ENCODE results near the gene CNOT6L.

Gene CNOT6L

DNA sequence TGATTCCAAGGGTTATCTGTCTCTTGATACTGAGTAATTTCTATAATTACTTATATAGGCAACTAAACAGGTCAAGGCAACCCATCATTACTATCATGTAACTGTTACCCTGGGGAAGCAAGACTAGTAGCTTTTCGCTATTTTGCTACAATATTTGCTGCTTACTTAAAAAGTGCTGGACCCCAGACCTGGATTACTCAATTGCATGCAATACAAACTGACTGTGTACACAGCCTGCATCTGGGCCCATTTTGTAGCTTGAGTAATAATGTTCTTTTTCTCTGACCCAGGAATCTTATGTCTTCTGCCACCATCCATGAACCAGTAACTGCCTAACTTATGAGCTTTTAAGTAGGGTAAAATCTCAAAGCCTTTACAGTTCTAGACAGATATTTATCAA is 53.4 kb downstream of the CNOT6L start:
- DNase-seq (ENCODE audit: extremely low spot score) = no peak
- ChIA-PET POLR2A (no interaction called here), CTCF (no interaction called here)
- TF ChIP-seq, protein P1, sequence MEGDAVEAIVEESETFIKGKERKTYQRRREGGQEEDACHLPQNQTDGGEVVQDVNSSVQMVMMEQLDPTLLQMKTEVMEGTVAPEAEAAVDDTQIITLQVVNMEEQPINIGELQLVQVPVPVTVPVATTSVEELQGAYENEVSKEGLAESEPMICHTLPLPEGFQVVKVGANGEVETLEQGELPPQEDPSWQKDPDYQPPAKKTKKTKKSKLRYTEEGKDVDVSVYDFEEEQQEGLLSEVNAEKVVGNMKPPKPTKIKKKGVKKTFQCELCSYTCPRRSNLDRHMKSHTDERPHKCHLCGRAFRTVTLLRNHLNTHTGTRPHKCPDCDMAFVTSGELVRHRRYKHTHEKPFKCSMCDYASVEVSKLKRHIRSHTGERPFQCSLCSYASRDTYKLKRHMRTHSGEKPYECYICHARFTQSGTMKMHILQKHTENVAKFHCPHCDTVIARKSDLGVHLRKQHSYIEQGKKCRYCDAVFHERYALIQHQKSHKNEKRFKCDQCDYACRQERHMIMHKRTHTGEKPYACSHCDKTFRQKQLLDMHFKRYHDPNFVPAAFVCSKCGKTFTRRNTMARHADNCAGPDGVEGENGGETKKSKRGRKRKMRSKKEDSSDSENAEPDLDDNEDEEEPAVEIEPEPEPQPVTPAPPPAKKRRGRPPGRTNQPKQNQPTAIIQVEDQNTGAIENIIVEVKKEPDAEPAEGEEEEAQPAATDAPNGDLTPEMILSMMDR (IDR thresholded peaks at IDR 0.05; ENCODE audit: control extremely low read depth, extremely low read depth, low read depth, missing control alignments) = no peak

DNA sequence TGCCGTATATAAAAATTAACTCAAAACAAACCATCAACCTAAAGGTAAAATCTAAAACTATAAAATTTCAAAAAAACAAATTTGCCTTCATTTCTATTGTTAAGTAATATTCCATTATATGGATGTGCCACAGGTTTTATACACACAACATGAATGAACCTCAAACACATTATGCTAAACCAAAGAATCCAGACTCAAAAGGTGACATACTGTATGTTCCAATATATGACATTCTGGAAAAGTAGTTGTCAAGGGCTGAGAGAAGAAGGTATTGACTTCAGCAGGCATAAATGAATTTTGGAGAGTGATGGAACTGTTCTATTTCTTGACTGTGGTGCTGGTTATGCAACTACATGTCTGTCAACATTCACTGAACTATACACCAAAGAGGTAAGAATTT is 56.6 kb downstream of the CNOT6L start:
- TF ChIP-seq, protein P1 (IDR thresholded peaks at IDR 0.05; ENCODE audit: control extremely low read depth, extremely low read depth, low read depth, missing control alignments) = no peak
- POLR2A ChIA-PET = no interaction called here
- DNase-seq (ENCODE audit: extremely low spot score) = no peak
- CTCF ChIA-PET = no interaction called here

DNA sequence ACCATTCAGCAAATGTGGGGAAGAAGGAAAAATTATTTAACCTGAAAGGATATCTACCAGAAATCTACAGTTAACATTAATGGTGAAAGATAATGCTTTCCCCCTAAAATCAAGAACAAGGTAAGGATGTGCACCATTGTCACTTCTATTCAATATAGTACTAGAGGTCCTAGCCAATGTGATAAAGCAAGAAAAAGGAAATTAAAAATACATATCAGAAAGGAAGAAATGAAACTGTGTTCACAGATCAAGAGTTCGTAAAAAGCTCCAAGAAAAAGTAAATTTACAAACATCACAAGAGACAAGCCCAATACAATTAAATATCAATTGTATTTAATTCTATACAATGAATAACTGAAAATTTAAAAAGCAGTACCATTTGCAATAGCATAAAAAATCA is 57.6 kb downstream of the CNOT6L start:
- ChIA-PET CTCF (no interaction called here), POLR2A (no interaction called here)
- no peak for DNase-seq (ENCODE audit: extremely low spot score)
- TF ChIP-seq, protein P1 (IDR thresholded peaks at IDR 0.05; ENCODE audit: control extremely low read depth, extremely low read depth, low read depth, missing control alignments) = no peak

DNA sequence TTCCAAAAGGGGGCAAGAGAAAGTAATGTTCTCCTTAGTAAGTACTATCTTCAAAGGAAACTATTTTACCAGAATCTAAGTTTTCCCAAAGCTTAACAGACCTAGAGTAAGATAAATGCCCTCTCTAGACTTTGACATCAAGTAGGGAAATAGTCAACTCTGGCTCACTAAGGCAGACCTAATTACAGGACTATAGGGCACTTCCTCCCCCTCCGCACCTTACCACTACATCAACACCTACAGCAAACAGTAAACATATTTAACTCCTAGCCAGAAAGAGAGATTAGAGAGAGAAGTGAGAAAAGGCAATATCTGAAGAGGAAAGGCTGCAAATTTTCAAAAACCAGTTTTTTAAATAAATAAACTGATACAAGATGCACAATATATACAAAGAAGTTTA is 60.4 kb downstream of the CNOT6L start:
- ChIA-PET CTCF (no interaction called here), POLR2A (no interaction called here)
- no peak for DNase-seq (ENCODE audit: extremely low spot score)
- TF ChIP-seq, protein P1 (IDR thresholded peaks at IDR 0.05; ENCODE audit: control extremely low read depth, extremely low read depth, low read depth, missing control alignments) = no peak

DNA sequence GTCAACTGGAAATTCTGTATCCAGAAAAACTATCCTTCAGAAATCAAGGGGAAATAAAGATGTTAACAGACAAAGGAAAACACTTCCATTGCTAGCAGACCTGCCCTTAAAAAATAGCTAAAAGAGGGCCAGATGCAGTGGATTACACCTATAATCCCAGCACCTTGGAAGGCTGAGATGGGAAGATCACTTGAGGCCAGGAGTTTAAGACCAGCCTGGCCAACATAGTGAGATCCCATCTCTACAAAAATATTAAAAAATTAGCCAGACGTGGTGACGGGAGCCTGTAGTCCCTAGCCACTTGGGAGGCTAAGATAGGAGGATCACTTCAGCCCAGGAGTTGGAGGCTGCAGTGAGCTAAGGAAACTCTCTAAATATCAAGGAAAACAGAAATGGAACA is 67.4 kb downstream of the CNOT6L start:
- POLR2A ChIA-PET = no interaction called here
- TF ChIP-seq, protein P1 (IDR thresholded peaks at IDR 0.05; ENCODE audit: control extremely low read depth, extremely low read depth, low read depth, missing control alignments) = no peak
- DNase-seq (ENCODE audit: extremely low spot score) = no peak
- CTCF ChIA-PET = interaction anchor here (1.6 kb wide), 1 partner anchor 12 kb away, joined by 4 read pairs; no protein-coding TSS in a partner anchor

DNA sequence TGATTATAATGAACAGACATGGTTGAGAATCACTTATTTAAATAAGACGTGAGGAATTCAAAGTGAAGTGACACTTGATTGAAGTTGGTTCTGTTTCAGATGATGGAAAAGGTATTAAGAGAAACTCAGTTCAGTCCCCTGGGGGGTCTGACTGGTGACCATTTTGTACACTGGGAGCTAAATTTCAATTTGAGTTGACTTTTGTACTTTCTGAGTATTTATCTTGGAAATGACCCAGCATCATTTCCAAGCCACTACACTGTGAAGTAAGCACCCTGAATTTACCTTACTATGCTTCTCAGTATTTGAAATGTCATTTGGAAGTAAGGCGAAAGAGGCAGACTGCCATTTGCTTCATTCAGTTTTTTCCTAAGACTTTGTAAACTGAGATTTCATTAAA is 73.4 kb downstream of the CNOT6L start:
- ChIA-PET POLR2A (no interaction called here), CTCF (interaction anchor here (1.1 to 2.0 kb wide), 4 partner anchors 11 to 148 kb away, joined by 3 to 7 read pairs (median 3); no protein-coding TSS in a partner anchor)
- no peak for DNase-seq (ENCODE audit: extremely low spot score)
- TF ChIP-seq, protein P1 (IDR thresholded peaks at IDR 0.05; ENCODE audit: control extremely low read depth, extremely low read depth, low read depth, missing control alignments) = no peak

DNA sequence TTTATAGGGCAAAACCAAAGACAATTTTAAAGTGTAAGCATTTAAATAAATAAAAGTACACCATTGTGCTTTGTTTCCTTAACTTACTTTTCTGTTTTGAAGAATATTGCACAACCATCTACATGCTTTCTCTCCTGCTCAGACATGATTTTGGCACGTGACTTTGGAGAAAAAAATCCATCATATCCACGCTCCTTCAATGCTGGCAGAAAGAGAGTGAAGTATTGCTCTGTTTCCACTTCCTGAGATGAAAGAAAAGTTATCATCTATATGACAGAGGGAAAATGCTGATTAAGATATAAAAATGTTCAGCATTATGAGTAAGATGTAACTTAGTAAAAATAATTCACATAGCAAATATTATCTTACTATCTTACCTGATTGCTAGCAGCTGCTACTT is 77.1 kb downstream of the CNOT6L start:
- no peak for DNase-seq (ENCODE audit: extremely low spot score)
- ChIA-PET POLR2A (no interaction called here), CTCF (no interaction called here)
- TF ChIP-seq, protein P1 (IDR thresholded peaks at IDR 0.05; ENCODE audit: control extremely low read depth, extremely low read depth, low read depth, missing control alignments) = no peak

Measured in GM10248 (cell line).